Measurements from ENCODE around the gene SH3GL1.

SH3GL1 gene

GRCh38 chr19:4400135-4400936, at the start of gene SH3GL1:
SH3GL1 (minus strand) TSS chr19:4400547; CDS start chr19:4400368, 179 bp downstream.
- peak; percentile 89 to 90 (median 89) for DNase-seq (ENCODE audit: low read depth in 3 of 3)

DNA sequence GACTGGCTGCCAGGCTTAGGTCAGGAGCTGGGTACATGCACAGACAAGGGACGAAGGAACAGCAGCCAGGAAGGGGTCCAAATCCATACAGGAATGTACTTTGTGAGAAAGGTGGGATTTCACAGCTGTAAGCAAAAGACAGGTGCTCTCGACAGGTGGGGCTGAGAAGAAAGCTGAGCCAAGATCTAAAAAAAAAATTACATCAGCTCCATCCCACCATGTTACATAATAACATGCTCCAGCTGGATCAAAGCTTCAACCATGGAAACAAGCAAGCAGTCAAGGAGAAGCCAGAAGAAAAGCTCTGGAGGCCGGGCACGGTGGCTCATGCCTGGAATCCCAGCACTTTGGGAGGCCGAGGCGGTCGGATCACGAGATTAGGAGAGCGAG, 49.3 kb upstream of the SH3GL1 start:
- DNase-seq (ENCODE audit: low read depth in 3 of 3): no peak

- no peak for DNase-seq (ENCODE audit: low read depth in 3 of 3)
These were observed 48.8 kb upstream of the SH3GL1 start for GRCh38 chr19:4449022-4449638.

DNA sequence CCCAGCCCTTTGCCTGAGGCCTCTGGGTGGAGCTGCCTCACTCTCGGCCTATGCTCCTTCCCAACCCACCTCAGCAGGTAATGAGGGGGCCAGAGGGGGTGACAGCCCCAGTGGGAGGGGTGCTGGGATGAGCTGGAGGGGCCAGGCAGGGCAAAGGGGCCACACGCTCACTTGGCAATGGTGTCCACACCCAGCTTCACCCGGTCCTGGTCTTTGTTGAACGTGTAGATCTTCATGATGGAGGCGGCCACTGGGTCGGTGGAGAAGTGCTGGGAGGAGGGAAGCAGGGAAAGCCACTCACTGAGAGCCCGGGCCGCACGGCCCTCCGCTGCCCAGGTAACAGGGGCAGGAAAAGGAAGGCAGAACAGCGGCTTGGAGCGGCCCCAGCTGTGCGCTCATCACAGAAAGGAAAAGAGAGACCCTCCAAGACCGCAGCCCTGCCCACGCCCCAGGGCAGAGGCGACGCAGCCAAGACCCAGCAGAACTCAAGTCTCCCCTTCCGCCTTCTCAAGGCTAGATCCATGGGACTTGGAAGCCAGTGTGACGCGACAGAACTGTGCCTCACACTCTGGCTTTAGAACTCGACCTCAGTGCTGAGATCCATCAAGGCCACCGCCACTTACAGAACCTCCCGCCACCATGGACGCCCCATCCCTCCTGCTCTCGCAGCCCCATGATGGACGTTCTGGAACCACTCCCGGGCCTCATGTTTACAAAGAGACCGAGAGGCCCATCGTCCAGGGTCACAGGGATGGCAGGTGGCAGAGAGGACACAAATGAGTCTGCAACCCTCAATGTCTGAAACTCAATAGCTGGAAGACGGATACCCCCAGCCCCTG, 48.0 kb upstream of the SH3GL1 start:
- no peak for DNase-seq (ENCODE audit: low read depth in 3 of 3)

DNA sequence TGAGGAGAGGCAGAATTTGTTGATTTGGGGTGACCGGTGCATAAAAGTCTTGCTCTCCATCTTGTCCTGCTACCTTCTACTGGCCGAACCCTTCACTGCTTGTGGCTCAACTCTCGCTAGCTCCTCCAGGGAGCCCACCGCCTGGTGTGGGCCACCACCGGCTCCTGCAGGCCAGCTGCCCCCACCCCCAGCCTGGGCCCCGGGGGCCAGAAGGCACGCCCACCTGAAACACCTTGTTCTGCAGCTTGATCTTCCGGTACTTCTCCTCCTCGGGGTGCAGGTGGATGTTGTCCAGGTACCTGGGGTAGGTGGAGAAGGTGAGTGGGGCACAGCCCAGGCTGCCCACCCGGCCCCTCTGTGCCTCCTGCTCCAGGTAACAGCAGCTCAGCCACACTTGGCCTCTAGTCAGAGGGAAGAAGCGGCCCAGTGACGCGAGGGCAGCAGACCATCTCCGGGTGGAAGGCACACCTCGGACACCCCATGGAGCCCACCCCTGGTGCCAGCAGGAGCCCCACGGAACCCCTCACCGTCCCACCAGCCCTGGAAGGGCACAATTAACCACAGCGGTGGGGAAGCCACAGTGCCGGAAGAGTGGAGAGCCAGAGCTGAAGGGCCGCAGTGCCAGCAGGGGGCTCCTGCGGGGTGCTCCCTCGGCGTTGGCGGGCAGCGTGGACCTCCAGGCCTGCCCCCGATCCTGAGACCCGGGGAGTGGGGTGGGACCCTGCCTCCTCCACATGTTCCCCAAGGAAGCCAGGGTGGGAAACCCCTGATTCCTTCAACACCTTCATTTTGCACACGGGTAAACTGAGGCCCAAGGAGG, 47.2 kb upstream of the SH3GL1 start:
- no peak for DNase-seq (ENCODE audit: low read depth in 3 of 3)

DNA sequence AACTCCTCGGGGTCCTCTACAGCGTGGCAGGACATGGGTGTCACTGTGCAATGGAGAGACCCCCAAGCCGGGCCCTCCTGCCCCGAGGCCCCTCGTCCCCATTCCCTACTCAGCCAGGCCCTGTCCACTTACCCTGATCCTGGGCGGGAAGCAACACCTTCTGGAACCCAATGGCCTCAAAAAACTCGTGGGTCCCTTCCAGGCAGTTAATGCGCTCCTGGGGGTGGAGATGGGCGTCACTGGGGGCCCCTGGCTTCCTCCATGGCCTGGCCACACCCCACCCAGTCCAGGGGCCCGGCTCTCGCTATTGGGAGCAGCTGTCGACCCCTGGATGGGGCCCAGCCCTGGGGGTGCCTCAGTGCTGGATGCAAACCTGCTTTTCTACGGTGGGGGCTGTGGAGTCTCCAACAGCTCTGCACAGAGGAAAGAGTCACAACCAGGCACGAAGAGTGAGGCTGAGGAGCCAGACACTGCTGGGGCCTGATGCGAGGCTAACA, 46.4 kb upstream of the SH3GL1 start:
- DNase-seq (ENCODE audit: low read depth in 3 of 3): no peak

- no peak for DNase-seq (ENCODE audit: low read depth in 3 of 3)
These were observed 45.8 kb upstream of the SH3GL1 start for GRCh38 chr19:4445963-4446703.

- DNase-seq (ENCODE audit: low read depth in 3 of 3): no peak
These were observed 44.7 kb upstream of the SH3GL1 start for GRCh38 chr19:4444765-4445741.

DNA sequence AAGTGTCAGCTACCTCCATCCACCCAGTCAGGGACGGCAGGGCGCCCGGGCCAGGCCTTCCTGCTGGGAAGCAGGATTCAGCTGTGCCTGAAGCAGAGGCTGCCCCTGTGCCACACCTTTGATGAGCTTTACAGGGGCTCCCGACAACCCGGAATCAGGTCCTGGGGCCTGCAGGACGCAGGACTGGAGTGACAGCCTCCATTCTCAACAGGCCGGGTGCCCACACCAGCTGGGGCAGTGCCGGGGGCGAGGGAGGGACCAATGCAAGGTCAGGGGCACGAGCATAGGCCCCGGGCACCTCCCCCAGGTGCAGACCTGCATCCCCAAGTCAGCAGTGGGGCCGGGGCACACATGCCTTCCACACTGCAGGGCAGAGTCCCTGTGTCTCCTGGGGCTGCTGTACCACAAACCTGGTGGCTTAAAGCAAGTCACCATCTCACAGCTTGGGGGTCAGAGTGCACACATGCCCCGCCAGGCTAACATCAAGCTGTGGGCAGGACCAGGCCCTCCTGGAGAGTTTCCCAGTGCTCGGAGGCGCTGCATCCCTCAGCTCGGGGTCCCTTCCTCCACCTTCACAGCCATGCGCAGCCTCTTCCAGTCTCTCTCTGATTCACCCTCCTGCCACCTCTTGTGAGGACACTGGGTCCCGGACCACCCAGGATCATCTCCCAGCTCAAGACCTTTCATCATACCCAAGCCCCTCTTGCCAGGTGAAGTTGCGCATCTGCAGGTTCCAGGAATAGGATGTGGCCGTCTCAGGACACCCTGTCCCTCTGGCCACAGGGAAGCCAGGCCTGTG, 43.8 kb upstream of the SH3GL1 start:
- DNase-seq (ENCODE audit: low read depth in 3 of 3): no peak

GRCh38 chr19:4443188-4443587, 42.8 kb upstream of the SH3GL1 start:
- no peak for DNase-seq (ENCODE audit: low read depth in 3 of 3)

DNA sequence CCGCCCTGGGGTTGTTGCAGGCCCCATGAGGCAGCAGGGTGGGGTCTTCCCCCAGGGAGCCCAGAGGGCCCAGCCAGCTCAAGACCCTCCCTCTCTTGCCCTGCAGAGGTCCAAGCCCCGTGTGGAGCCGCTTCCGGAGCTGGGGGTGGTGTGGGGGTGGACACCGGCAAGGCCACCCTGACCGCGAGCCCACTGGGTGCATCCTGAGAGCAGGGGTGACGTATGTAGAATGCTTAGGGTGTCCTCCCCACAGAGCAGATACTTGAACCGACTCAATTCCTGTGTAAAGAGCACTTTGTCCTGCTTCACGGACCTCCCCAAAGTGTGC, 42.4 kb upstream of the SH3GL1 start:
- no peak for DNase-seq (ENCODE audit: low read depth in 3 of 3)

- DNase-seq (ENCODE audit: low read depth in 3 of 3): no peak
These were observed 41.9 kb upstream of the SH3GL1 start for GRCh38 chr19:4441994-4442818.

GRCh38 chr19:4439243-4439642, 38.9 kb upstream of the SH3GL1 start:
- no peak for DNase-seq (ENCODE audit: low read depth in 3 of 3)

DNA sequence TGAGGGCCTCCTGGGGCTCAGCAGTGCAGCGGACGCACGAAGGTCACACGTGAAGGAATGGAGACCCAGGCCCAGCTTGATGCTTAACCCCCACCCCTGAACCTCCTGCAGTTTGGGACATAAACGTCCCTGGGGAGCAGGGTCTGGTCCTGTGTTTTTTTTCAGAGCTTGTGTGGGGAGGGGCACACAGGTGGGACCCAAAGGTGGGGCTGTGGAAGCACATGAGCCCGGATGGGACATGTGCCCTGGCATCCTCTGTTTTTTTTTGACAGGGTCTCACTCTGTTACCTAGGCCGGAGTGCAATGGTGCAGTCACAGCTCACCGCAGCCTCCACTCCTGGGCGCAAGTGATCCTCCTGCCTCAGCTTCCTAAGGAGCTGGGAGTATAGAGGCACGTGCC, 36.8 kb upstream of the SH3GL1 start:
- DNase-seq (ENCODE audit: low read depth in 3 of 3): no peak

DNA sequence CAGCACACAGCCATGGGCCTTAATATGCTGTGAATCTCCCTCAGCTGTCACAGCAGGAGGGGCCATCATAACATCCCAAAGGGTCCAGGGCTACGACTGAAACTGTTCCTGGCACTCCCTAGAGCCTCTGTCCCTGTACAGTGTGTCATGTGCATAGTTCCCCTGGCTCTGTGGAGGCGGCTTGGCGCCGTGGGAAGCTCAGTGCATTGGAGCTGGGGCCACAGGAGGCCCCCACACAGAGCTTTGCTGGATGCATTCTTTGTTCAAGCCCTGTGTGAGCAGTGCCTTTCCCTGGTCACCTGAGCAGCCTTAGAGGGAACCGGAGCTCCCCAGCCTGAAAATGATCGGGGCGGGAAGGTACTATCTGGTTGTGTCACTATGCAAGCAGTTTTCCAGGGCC, 35.9 kb upstream of the SH3GL1 start:
- DNase-seq (ENCODE audit: low read depth in 3 of 3): no peak

- no peak for DNase-seq (ENCODE audit: low read depth in 3 of 3)
These were observed 34.0 kb upstream of the SH3GL1 start for GRCh38 chr19:4434391-4434790.

DNA sequence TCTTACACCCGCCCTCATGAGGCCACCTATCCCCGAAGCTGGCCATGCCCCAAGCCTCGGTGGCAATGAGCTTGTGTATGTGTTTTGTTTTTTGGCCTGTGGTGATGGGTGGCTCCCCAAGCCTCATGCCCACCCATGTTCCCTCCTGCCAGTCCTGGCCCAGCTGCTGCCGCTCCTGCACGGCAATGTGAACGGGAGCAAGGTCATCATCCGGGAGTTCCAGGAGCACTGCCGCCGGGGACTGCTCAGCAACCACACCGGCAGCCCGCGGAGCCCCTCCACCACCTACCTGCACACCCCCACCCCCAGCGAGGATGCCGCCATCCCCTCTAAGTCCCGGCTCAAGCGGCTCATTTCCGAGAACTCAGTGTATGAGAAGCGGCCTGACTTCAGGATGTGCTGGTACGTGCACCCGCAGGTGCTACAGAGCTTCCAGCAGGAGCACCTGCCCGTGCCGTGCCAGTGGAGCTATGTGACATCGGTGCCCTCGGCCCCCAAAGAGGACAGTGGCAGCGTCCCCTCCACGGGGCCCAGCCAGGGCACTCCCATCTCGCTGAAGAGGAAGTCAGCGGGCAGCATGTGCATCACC, 32.7 kb upstream of the SH3GL1 start:
- no peak for DNase-seq (ENCODE audit: low read depth in 3 of 3)

Data from stimulated activated CD4-positive, alpha-beta T cell treated with anti-CD3 and anti-CD28 coated beads, TNF-alpha, amount 100 ng/mL, for 24 hours (primary cell).